GM18498 (cell line): ENCODE measurements around the gene TSPY1.
"Not testable (repeated sequence)": the region's sequence is repeated elsewhere in the genome, so short reads cannot be mapped to it uniquely, and the experiment has no call there.

Experiments
- ATAC-seq: cut with Tn5 transposase; IDR thresholded peaks from one replicate; pipeline ENCODE4 v1.9.1; 2021; ENCODE audit warnings: mild to moderate bottlenecking, moderate library complexity; ENCODE audit not compliant: unreplicated experiment

TSPY1 gene

GRCh38 chrY:9466655-9467054 is at the start of gene TSPY1:
Gene TSPY1 (plus strand): TSS chrY:9466955. CDS start chrY:9467001, 46 bp downstream.
- ATAC-seq: not testable (repeated sequence)

- ATAC-seq: not testable (repeated sequence)
Measured at GRCh38 chrY:9486967-9487366, 20.2 kb downstream of the TSPY1 start, which contains the start of gene TSPY9. Gene TSPY9 (plus strand): TSS chrY:9487267. CDS start chrY:9487313, 46 bp downstream.

- ATAC-seq: not testable (repeated sequence)
Measured at GRCh38 chrY:9504396-9504795, 37.6 kb downstream of the TSPY1 start.

- not testable (repeated sequence) for ATAC-seq
Measured at GRCh38 chrY:9516287-9516686, 49.5 kb downstream of the TSPY1 start.
